IMR-90 (cell line): ENCODE measurements around the gene EFCAB8. TPM values are rescaled to one million over a fixed set of nuclear protein-coding genes. Genes with fewer than 3 reads are reported as not detected.

Experiments
- ATAC-seq: fragments of 200-7000 bp; cut with Tn5 transposase; 2 replicates; pipeline ENCODE4 v1.9.1; 2020; ENCODE audit warnings: low read depth, mild to moderate bottlenecking, moderate library complexity
- BruUV-seq: library from RNA; stranded (reverse); fragments of 400-500 nt; replicated peaks from 2 replicates; lab custom pipeline; 2021; lab: Mats Ljungman, UMichigan
- CTCF ChIA-PET: fragments of 300-600 bp; formaldehyde crosslinking; extraction: SDS; loops from one replicate; lab custom pipeline; 2021; ENCODE audit warnings: antibody characterized with exemption; lab: Yijun Ruan, JAX
- POLR2A ChIA-PET: fragments of 300-600 bp; sonication (Branson Sonifier 250); formaldehyde crosslinking; loops from one replicate; lab custom pipeline; 2022; ENCODE audit warnings: antibody characterized with exemption; ENCODE audit not compliant: unreplicated experiment; lab: Charles Lee
- DNase-seq: peaks from one replicate; pipeline ENCODE4 v3.0.0; 2013
- H2AFZ ChIP-seq: replicated peaks from 2 replicates; pipeline ENCODE3; 2013; ENCODE audit warnings: low read length, mild to moderate bottlenecking; ENCODE audit not compliant: poor library complexity
- H2AK5ac ChIP-seq: 2 replicates; pipeline ENCODE4 v1.6.1; 2013; ENCODE audit warnings: low read depth, low read length, inconsistent platforms
- H2AK9ac ChIP-seq: replicated peaks from 2 replicates; pipeline ENCODE3; 2013; ENCODE audit warnings: mild to moderate bottlenecking, low read depth, low read length, moderate library complexity; ENCODE audit not compliant: poor library complexity
- H2BK120ac ChIP-seq: 2 replicates; pipeline ENCODE4 v1.6.1; 2013; ENCODE audit warnings: low read depth, low read length, inconsistent platforms
- H2BK15ac ChIP-seq: 3 replicates; pipeline ENCODE4 v1.6.1; 2013; ENCODE audit warnings: low read depth, low read length, inconsistent platforms
- H2BK20ac ChIP-seq: 2 replicates; pipeline ENCODE4 v1.6.1; 2013; ENCODE audit warnings: low read depth, mild to moderate bottlenecking, inconsistent platforms, low read length, moderate library complexity
- H2BK5ac ChIP-seq: 2 replicates; pipeline ENCODE4 v1.6.1; 2013; ENCODE audit warnings: mild to moderate bottlenecking, low read depth, low read length, inconsistent platforms; ENCODE audit not compliant: poor library complexity, severe bottlenecking
- H3K14ac ChIP-seq: replicated peaks from 2 replicates; pipeline ENCODE4 v1.6.1; 2013; ENCODE audit warnings: low read depth, low read length, inconsistent platforms
- H3K18ac ChIP-seq: 2 replicates; pipeline ENCODE4 v1.6.1; 2013; ENCODE audit warnings: low read depth, low read length, control low read depth
- H3K23ac ChIP-seq: 2 replicates; pipeline ENCODE4 v1.6.1; 2013; ENCODE audit warnings: low read depth, low read length, inconsistent platforms
- H3K27ac ChIP-seq: 2 replicates; pipeline ENCODE4 v1.5.1; 2013; ENCODE audit warnings: mild to moderate bottlenecking, control low read depth, low read length; ENCODE audit not compliant: insufficient read depth
- H3K27me3 ChIP-seq: 2 replicates; pipeline ENCODE4 v1.6.1; 2013; ENCODE audit warnings: low read length; ENCODE audit not compliant: control insufficient read depth, insufficient read depth
- H3K36me3 ChIP-seq: 2 replicates; pipeline ENCODE4 v1.6.1; 2013; ENCODE audit warnings: low read length, mixed read lengths; ENCODE audit not compliant: control insufficient read depth, insufficient read depth
- H3K4ac ChIP-seq: 2 replicates; pipeline ENCODE4 v1.6.1; 2013; ENCODE audit warnings: low read depth, low read length, inconsistent platforms
- H3K4me1 ChIP-seq: 2 replicates; pipeline ENCODE4 v1.6.1; 2013; ENCODE audit warnings: low read length, mixed read lengths; ENCODE audit not compliant: control insufficient read depth, insufficient read depth
- H3K4me2 ChIP-seq: 2 replicates; pipeline ENCODE4 v1.6.1; 2013; ENCODE audit warnings: low read depth, mild to moderate bottlenecking, control low read depth, low read length, moderate library complexity
- H3K4me3 ChIP-seq: 2 replicates; pipeline ENCODE4 v1.5.1; 2013; ENCODE audit warnings: low read depth, mild to moderate bottlenecking, control low read depth, low read length, moderate library complexity; ENCODE audit not compliant: insufficient read depth
- H3K56ac ChIP-seq: 2 replicates; pipeline ENCODE4 v1.6.1; 2013; ENCODE audit warnings: low read length, inconsistent platforms; ENCODE audit not compliant: insufficient read depth; ENCODE audit errors: extremely low read depth
- H3K79me1 ChIP-seq, 2 experiments: 2 replicates each; pipeline ENCODE4 v1.6.1; 2013; ENCODE audit warnings: low read length in 2 of 2, inconsistent platforms in 1 of 2, low read depth in 1 of 2
- H3K9ac ChIP-seq: 2 replicates; pipeline ENCODE4 v1.6.1; 2013; ENCODE audit warnings: low read depth, low read length, control low read depth
- H3K9me1 ChIP-seq: 2 replicates; pipeline ENCODE4 v1.6.1; 2013; ENCODE audit warnings: low read length, inconsistent platforms; ENCODE audit not compliant: insufficient read depth
- H3K9me3 ChIP-seq: 2 replicates; pipeline ENCODE4 v1.6.1; 2013; ENCODE audit warnings: low read length; ENCODE audit not compliant: control insufficient read depth, insufficient read depth
- H4K20me1 ChIP-seq: 2 replicates; pipeline ENCODE4 v1.6.1; 2013; ENCODE audit warnings: low read length, inconsistent platforms; ENCODE audit not compliant: insufficient read depth
- H4K5ac ChIP-seq: 2 replicates; pipeline ENCODE4 v1.6.1; 2013; ENCODE audit warnings: mild to moderate bottlenecking, low read depth, low read length, control low read depth
- H4K8ac ChIP-seq, 2 experiments: 2 replicates each; pipeline ENCODE4 v1.6.1; 2013; ENCODE audit warnings: low read depth in 2 of 2, low read length in 2 of 2, control low read depth in 1 of 2, inconsistent platforms in 1 of 2
- H4K91ac ChIP-seq: 2 replicates; pipeline ENCODE4 v1.6.1; 2013; ENCODE audit warnings: low read depth, low read length, inconsistent platforms; ENCODE audit not compliant: insufficient read depth
- BHLHE40 ChIP-seq: fragments of 150-350 bp; IDR thresholded peaks from 2 replicates; pipeline ENCODE4 v1.6.1; 2016; ENCODE audit warnings: mild to moderate bottlenecking, low read depth, low read length
- CHD1 ChIP-seq: IDR thresholded peaks from 2 replicates; pipeline ENCODE4 v1.6.1; 2012; ENCODE audit warnings: low read depth, low read length, improper control_type of control experiment
- FOS ChIP-seq: fragments of 150-350 bp; IDR thresholded peaks from 2 replicates; pipeline ENCODE4 v1.6.1; 2016; ENCODE audit warnings: low read depth, low read length
- MAFK ChIP-seq: IDR thresholded peaks from 2 replicates; pipeline ENCODE4 v1.6.1; 2012; ENCODE audit warnings: low read depth, low read length, improper control_type of control experiment
- MAZ ChIP-seq: IDR thresholded peaks from 2 replicates; pipeline ENCODE4 v1.6.1; 2012; ENCODE audit warnings: low read depth, mild to moderate bottlenecking, low read length, improper control_type of control experiment, moderate library complexity, borderline replicate concordance
- MXI1 ChIP-seq: IDR thresholded peaks from 2 replicates; pipeline ENCODE4 v1.6.1; 2012; ENCODE audit warnings: low read depth, mild to moderate bottlenecking, low read length, moderate library complexity, borderline replicate concordance
- NFE2L2 ChIP-seq: fragments of 150-350 bp; IDR thresholded peaks from 2 replicates; pipeline ENCODE4 v1.6.1; 2016; ENCODE audit warnings: low read depth, mild to moderate bottlenecking, low read length
- POLR2A ChIP-seq: IDR thresholded peaks from 2 replicates; pipeline ENCODE4 v1.6.1; 2012; ENCODE audit warnings: mild to moderate bottlenecking, low read depth, low read length
- RAD21 ChIP-seq: IDR thresholded peaks from 2 replicates; pipeline ENCODE4 v1.6.1; 2012; ENCODE audit warnings: low read length, improper control_type of control experiment
- RCOR1 ChIP-seq: IDR thresholded peaks from 2 replicates; pipeline ENCODE4 v1.6.1; 2012; ENCODE audit warnings: mild to moderate bottlenecking, low read length, improper control_type of control experiment; ENCODE audit not compliant: insufficient replicate concordance
- RFX5 ChIP-seq: IDR thresholded peaks from 2 replicates; pipeline ENCODE4 v1.8.0; 2012; ENCODE audit warnings: low read depth, mild to moderate bottlenecking, low read length, moderate library complexity
- SMC3 ChIP-seq: fragments of 150-350 bp; IDR thresholded peaks from 2 replicates; pipeline ENCODE4 v1.6.1; 2016; ENCODE audit warnings: low read depth, mild to moderate bottlenecking, antibody characterized with exemption, low read length, moderate library complexity
- WGBS, 2 experiments: methylation state at CpG; one replicate each; pipeline versions ENCODE4 v1.1.5 to v1.1.7; 2013; ENCODE audit warnings: missing lambda C conversion rate in 2 of 2; ENCODE audit not compliant: insufficient read length in 1 of 2; ENCODE audit errors: extremely low coverage in 2 of 2; 5-methylcytosine and 5-hydroxymethylcytosine counted together
- dilution Hi-C: fragments of 300-500 bp; cut with HindIII; formaldehyde crosslinking; loops from one replicate; pipeline ENCODE4 v1.14.3; 2018; ENCODE audit warnings: low sequenced_read_pairs; ENCODE audit not compliant: unreplicated experiment
- in situ Hi-C: fragments of 300-500 bp; cut with MboI; formaldehyde crosslinking; loops from 3 replicates; pipeline ENCODE4 v1.14.3; 2019; ENCODE audit warnings: low sequenced_read_pairs, inconsistent platforms, mixed read lengths
- intact Hi-C: fragments of 100-400 bp; cut with micrococcal nuclease; formaldehyde crosslinking; loops from 2 replicates; pipeline ENCODE4 v1.10.0; 2022
- polyA plus RNA-seq, 3 experiments: library from polyadenylated mRNA; depleted of rRNA; stranded (reverse); fragments of >200 nt; gene quantifications; 2 replicates each; pipeline ENCODE4 v1.2.3, GENCODE V29; 2012; ENCODE audit warnings: low replicate concordance in 1 of 3
- total RNA-seq: library from RNA; depleted of rRNA; stranded (reverse); fragments of >200 nt; gene quantifications from 2 replicates; pipeline ENCODE4 v1.2.3, GENCODE V29; 2012
- TF ChIP-seq, protein P1 (sequence below): fragments of 150-350 bp; IDR thresholded peaks from 2 replicates; pipeline ENCODE4 v1.6.1; 2016; ENCODE audit warnings: low read depth, mild to moderate bottlenecking, low read length, moderate library complexity, borderline replicate concordance
- TF ChIP-seq, protein P2 (sequence below): conservative IDR thresholded peaks from 2 replicates; pipeline ENCODE4 v1.5.1; 2012; ENCODE audit warnings: mild to moderate bottlenecking, low read depth, low read length, improper control_type of control experiment
- TF ChIP-seq, protein P3 (sequence below): fragments of 150-350 bp; IDR thresholded peaks from 2 replicates; pipeline ENCODE4 v1.6.1; 2017; ENCODE audit warnings: mild to moderate bottlenecking, antibody characterized with exemption, low read length, low read depth

The EFCAB8 gene
- total and polyA plus RNA-seq, 2 of the 4 experiments (the other 2 are of a cell fraction) = not detected

DNA sequence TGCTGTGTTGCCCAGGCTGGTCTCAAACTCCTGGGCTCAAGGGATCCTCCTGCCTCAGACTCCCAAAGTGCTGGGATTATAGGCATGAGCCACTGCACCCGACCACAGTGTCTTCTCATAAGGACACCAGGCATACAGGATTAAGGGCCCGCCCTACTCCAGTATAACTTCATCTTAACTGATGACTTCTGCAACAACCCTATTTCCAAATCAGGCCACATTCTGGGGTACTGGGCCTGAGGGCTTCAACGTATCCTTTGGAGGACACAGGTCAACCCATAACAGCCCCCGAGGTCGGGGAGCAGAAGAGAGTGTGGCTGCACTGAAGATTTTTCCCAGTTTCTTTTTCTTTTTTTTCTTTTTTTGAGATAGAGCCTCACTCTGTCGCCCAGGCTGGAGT lies 105.9 kb downstream of the EFCAB8 start:
- intact Hi-C loops = no loop called here
- H4K8ac ChIP-seq = no peak overlapping the region
- TF ChIP-seq MXI1 (no peak), BHLHE40 (no peak), RAD21 (no peak), RCOR1 (no peak), SMC3 (no peak), RFX5 (no peak), MAZ (no peak), NFE2L2 (no peak), MAFK (no peak), FOS (no peak), CHD1 (no peak), POLR2A (no peak)
- TF ChIP-seq, protein P1, sequence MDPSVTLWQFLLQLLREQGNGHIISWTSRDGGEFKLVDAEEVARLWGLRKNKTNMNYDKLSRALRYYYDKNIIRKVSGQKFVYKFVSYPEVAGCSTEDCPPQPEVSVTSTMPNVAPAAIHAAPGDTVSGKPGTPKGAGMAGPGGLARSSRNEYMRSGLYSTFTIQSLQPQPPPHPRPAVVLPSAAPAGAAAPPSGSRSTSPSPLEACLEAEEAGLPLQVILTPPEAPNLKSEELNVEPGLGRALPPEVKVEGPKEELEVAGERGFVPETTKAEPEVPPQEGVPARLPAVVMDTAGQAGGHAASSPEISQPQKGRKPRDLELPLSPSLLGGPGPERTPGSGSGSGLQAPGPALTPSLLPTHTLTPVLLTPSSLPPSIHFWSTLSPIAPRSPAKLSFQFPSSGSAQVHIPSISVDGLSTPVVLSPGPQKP = no peak
- TF ChIP-seq, protein P2, sequence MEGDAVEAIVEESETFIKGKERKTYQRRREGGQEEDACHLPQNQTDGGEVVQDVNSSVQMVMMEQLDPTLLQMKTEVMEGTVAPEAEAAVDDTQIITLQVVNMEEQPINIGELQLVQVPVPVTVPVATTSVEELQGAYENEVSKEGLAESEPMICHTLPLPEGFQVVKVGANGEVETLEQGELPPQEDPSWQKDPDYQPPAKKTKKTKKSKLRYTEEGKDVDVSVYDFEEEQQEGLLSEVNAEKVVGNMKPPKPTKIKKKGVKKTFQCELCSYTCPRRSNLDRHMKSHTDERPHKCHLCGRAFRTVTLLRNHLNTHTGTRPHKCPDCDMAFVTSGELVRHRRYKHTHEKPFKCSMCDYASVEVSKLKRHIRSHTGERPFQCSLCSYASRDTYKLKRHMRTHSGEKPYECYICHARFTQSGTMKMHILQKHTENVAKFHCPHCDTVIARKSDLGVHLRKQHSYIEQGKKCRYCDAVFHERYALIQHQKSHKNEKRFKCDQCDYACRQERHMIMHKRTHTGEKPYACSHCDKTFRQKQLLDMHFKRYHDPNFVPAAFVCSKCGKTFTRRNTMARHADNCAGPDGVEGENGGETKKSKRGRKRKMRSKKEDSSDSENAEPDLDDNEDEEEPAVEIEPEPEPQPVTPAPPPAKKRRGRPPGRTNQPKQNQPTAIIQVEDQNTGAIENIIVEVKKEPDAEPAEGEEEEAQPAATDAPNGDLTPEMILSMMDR = no peak
- TF ChIP-seq, protein P3, sequence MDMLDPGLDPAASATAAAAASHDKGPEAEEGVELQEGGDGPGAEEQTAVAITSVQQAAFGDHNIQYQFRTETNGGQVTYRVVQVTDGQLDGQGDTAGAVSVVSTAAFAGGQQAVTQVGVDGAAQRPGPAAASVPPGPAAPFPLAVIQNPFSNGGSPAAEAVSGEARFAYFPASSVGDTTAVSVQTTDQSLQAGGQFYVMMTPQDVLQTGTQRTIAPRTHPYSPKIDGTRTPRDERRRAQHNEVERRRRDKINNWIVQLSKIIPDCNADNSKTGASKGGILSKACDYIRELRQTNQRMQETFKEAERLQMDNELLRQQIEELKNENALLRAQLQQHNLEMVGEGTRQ = no peak

More for the DNA sequence above, 105.9 kb downstream of the EFCAB8 start:
- H2BK5ac ChIP-seq = no peak overlapping the region
- no peak overlapping the region for H3K9ac ChIP-seq
- peaks cover 15% of the 10 kb centered on the region for H3K27me3 ChIP-seq
- H3K4me3 ChIP-seq = no peak overlapping the region
- in situ Hi-C loops (no loop called here), dilution Hi-C loops (no loop called here)
- no peak overlapping the region for H3K4ac ChIP-seq
- H2BK15ac ChIP-seq = no peak overlapping the region
- no peaks in the 10 kb centered on the region for H3K36me3 ChIP-seq
- H3K9me3 ChIP-seq = no peaks in the 10 kb centered on the region
- H2BK120ac ChIP-seq = no peak overlapping the region
- DNase-seq (no peak), ATAC-seq (no peak)
- no peaks in the 10 kb centered on the region for H3K4me1 ChIP-seq
- no peaks in the 10 kb centered on the region for H3K79me1 ChIP-seq
- no peak overlapping the region for H3K23ac ChIP-seq
- H3K18ac ChIP-seq = no peak overlapping the region
- H4K20me1 ChIP-seq = no peaks in the 10 kb centered on the region
- CTCF ChIA-PET = no interaction called here
- H3K56ac ChIP-seq = no peak overlapping the region
- H4K5ac ChIP-seq = no peak overlapping the region
- no peak overlapping the region for H2AFZ ChIP-seq
- no peak overlapping the region for H4K91ac ChIP-seq
- no peak overlapping the region for H3K4me2 ChIP-seq
- WGBS, 2 experiments = 59% methylated on average over 4 of the region's 6 CpGs; no CpG with 5 or more reads in 1 of the 2 experiments
- no TSS peak for BruUV-seq
- no peak overlapping the region for H2BK20ac ChIP-seq
- no peaks in the 10 kb centered on the region for H3K9me1 ChIP-seq
- H2AK5ac ChIP-seq = no peak overlapping the region
- no peak overlapping the region for H2AK9ac ChIP-seq
- H3K27ac ChIP-seq = no peak overlapping the region
- no peak overlapping the region for H3K14ac ChIP-seq
- POLR2A ChIA-PET = no interaction called here
